T1000 (cell line): ENCODE data around the gene NOC4L.
"Not testable (repeated sequence)": the region's sequence is repeated elsewhere in the genome, so short reads cannot be mapped to it uniquely, and the experiment has no call there.

Source experiments
- DNase-seq: peaks from one replicate; lab custom pipeline; 2025; ENCODE audit warnings: mixed read lengths; lab: John Stamatoyannopoulos, UW

Gene NOC4L

GRCh38 chr12:132123970-132124765, 20.1 kb upstream of the NOC4L start:
- no peak for DNase-seq

GRCh38 chr12:132124766-132125425, 19.4 kb upstream of the NOC4L start:
- no peak for DNase-seq

GRCh38 chr12:132125736-132126135, 18.5 kb upstream of the NOC4L start:
- DNase-seq = no peak

- DNase-seq = no peak
Observed at GRCh38 chr12:132127041-132127440, 17.2 kb upstream of the NOC4L start.

GRCh38 chr12:132129007-132129406, 15.2 kb upstream of the NOC4L start:
- no peak for DNase-seq

GRCh38 chr12:132130690-132131089, 13.6 kb upstream of the NOC4L start:
- no peak for DNase-seq

GRCh38 chr12:132131229-132131628, 13.0 kb upstream of the NOC4L start:
- DNase-seq = no peak

- no peak for DNase-seq
Observed at GRCh38 chr12:132131952-132132351, 12.3 kb upstream of the NOC4L start.

- no peak for DNase-seq
Observed at GRCh38 chr12:132132609-132133430, 11.4 kb upstream of the NOC4L start.

- DNase-seq = no peak
Observed at GRCh38 chr12:132133952-132134652, 10.2 kb upstream of the NOC4L start.

GRCh38 chr12:132134653-132135183, 9.5 kb upstream of the NOC4L start:
- not testable (repeated sequence) for DNase-seq

GRCh38 chr12:132136226-132136625, 8.0 kb upstream of the NOC4L start:
- not testable (repeated sequence) for DNase-seq

- no peak for DNase-seq
Observed at GRCh38 chr12:132137483-132138125, 6.7 kb upstream of the NOC4L start.

- no peak for DNase-seq
Observed at GRCh38 chr12:132138941-132139871, 5.1 kb upstream of the NOC4L start.

GRCh38 chr12:132139912-132140311, 4.3 kb upstream of the NOC4L start:
- no peak for DNase-seq

GRCh38 chr12:132140501-132140900, 3.8 kb upstream of the NOC4L start:
- no peak for DNase-seq

- DNase-seq = no peak
Observed at GRCh38 chr12:132140918-132141841, 3.1 kb upstream of the NOC4L start.

- no peak for DNase-seq
Observed at GRCh38 chr12:132141976-132142678, 2.1 kb upstream of the NOC4L start.
